IMR-90 (cell line): ENCODE results near the gene SIK2. TPM values are rescaled to one million over a fixed set of nuclear protein-coding genes. Genes with fewer than 3 reads are reported as not detected.

Experiments used
- ATAC-seq: fragments of 200-7000 bp; cut with Tn5 transposase; 2 replicates; pipeline ENCODE4 v1.9.1; 2020; ENCODE audit warnings: low read depth, mild to moderate bottlenecking, moderate library complexity
- BruUV-seq: library from RNA; stranded (reverse); fragments of 400-500 nt; replicated peaks from 2 replicates; lab custom pipeline; 2021; lab: Mats Ljungman, UMichigan
- CTCF ChIA-PET: fragments of 300-600 bp; formaldehyde crosslinking; extraction: SDS; loops from one replicate; lab custom pipeline; 2021; ENCODE audit warnings: antibody characterized with exemption; lab: Yijun Ruan, JAX
- POLR2A ChIA-PET: fragments of 300-600 bp; sonication (Branson Sonifier 250); formaldehyde crosslinking; loops from one replicate; lab custom pipeline; 2022; ENCODE audit warnings: antibody characterized with exemption; ENCODE audit not compliant: unreplicated experiment; lab: Charles Lee
- DNase-seq: peaks from one replicate; pipeline ENCODE4 v3.0.0; 2013
- H2AFZ ChIP-seq: replicated peaks from 2 replicates; pipeline ENCODE3; 2013; ENCODE audit warnings: low read length, mild to moderate bottlenecking; ENCODE audit not compliant: poor library complexity
- H2AK5ac ChIP-seq: 2 replicates; pipeline ENCODE4 v1.6.1; 2013; ENCODE audit warnings: low read depth, low read length, inconsistent platforms
- H2AK9ac ChIP-seq: replicated peaks from 2 replicates; pipeline ENCODE3; 2013; ENCODE audit warnings: mild to moderate bottlenecking, low read depth, low read length, moderate library complexity; ENCODE audit not compliant: poor library complexity
- H2BK120ac ChIP-seq: 2 replicates; pipeline ENCODE4 v1.6.1; 2013; ENCODE audit warnings: low read depth, low read length, inconsistent platforms
- H2BK15ac ChIP-seq: 3 replicates; pipeline ENCODE4 v1.6.1; 2013; ENCODE audit warnings: low read depth, low read length, inconsistent platforms
- H2BK20ac ChIP-seq: 2 replicates; pipeline ENCODE4 v1.6.1; 2013; ENCODE audit warnings: low read depth, mild to moderate bottlenecking, inconsistent platforms, low read length, moderate library complexity
- H2BK5ac ChIP-seq: 2 replicates; pipeline ENCODE4 v1.6.1; 2013; ENCODE audit warnings: mild to moderate bottlenecking, low read depth, low read length, inconsistent platforms; ENCODE audit not compliant: poor library complexity, severe bottlenecking
- H3K14ac ChIP-seq: replicated peaks from 2 replicates; pipeline ENCODE4 v1.6.1; 2013; ENCODE audit warnings: low read depth, low read length, inconsistent platforms
- H3K18ac ChIP-seq: 2 replicates; pipeline ENCODE4 v1.6.1; 2013; ENCODE audit warnings: low read depth, low read length, control low read depth
- H3K23ac ChIP-seq: 2 replicates; pipeline ENCODE4 v1.6.1; 2013; ENCODE audit warnings: low read depth, low read length, inconsistent platforms
- H3K27ac ChIP-seq: 2 replicates; pipeline ENCODE4 v1.5.1; 2013; ENCODE audit warnings: mild to moderate bottlenecking, control low read depth, low read length; ENCODE audit not compliant: insufficient read depth
- H3K27me3 ChIP-seq: 2 replicates; pipeline ENCODE4 v1.6.1; 2013; ENCODE audit warnings: low read length; ENCODE audit not compliant: control insufficient read depth, insufficient read depth
- H3K36me3 ChIP-seq: 2 replicates; pipeline ENCODE4 v1.6.1; 2013; ENCODE audit warnings: low read length, mixed read lengths; ENCODE audit not compliant: control insufficient read depth, insufficient read depth
- H3K4ac ChIP-seq: 2 replicates; pipeline ENCODE4 v1.6.1; 2013; ENCODE audit warnings: low read depth, low read length, inconsistent platforms
- H3K4me1 ChIP-seq: 2 replicates; pipeline ENCODE4 v1.6.1; 2013; ENCODE audit warnings: low read length, mixed read lengths; ENCODE audit not compliant: control insufficient read depth, insufficient read depth
- H3K4me2 ChIP-seq: 2 replicates; pipeline ENCODE4 v1.6.1; 2013; ENCODE audit warnings: low read depth, mild to moderate bottlenecking, control low read depth, low read length, moderate library complexity
- H3K4me3 ChIP-seq: 2 replicates; pipeline ENCODE4 v1.5.1; 2013; ENCODE audit warnings: low read depth, mild to moderate bottlenecking, control low read depth, low read length, moderate library complexity; ENCODE audit not compliant: insufficient read depth
- H3K56ac ChIP-seq: 2 replicates; pipeline ENCODE4 v1.6.1; 2013; ENCODE audit warnings: low read length, inconsistent platforms; ENCODE audit not compliant: insufficient read depth; ENCODE audit errors: extremely low read depth
- H3K79me1 ChIP-seq, 2 experiments: 2 replicates each; pipeline ENCODE4 v1.6.1; 2013; ENCODE audit warnings: low read length in 2 of 2, inconsistent platforms in 1 of 2, low read depth in 1 of 2
- H3K9ac ChIP-seq: 2 replicates; pipeline ENCODE4 v1.6.1; 2013; ENCODE audit warnings: low read depth, low read length, control low read depth
- H3K9me1 ChIP-seq: 2 replicates; pipeline ENCODE4 v1.6.1; 2013; ENCODE audit warnings: low read length, inconsistent platforms; ENCODE audit not compliant: insufficient read depth
- H3K9me3 ChIP-seq: 2 replicates; pipeline ENCODE4 v1.6.1; 2013; ENCODE audit warnings: low read length; ENCODE audit not compliant: control insufficient read depth, insufficient read depth
- H4K20me1 ChIP-seq: 2 replicates; pipeline ENCODE4 v1.6.1; 2013; ENCODE audit warnings: low read length, inconsistent platforms; ENCODE audit not compliant: insufficient read depth
- H4K5ac ChIP-seq: 2 replicates; pipeline ENCODE4 v1.6.1; 2013; ENCODE audit warnings: mild to moderate bottlenecking, low read depth, low read length, control low read depth
- H4K8ac ChIP-seq, 2 experiments: 2 replicates each; pipeline ENCODE4 v1.6.1; 2013; ENCODE audit warnings: low read depth in 2 of 2, low read length in 2 of 2, control low read depth in 1 of 2, inconsistent platforms in 1 of 2
- H4K91ac ChIP-seq: 2 replicates; pipeline ENCODE4 v1.6.1; 2013; ENCODE audit warnings: low read depth, low read length, inconsistent platforms; ENCODE audit not compliant: insufficient read depth
- CEBPB ChIP-seq: IDR thresholded peaks from 2 replicates; pipeline ENCODE4 v1.6.1; 2012; ENCODE audit warnings: low read depth, low read length, improper control_type of control experiment
- CHD1 ChIP-seq: IDR thresholded peaks from 2 replicates; pipeline ENCODE4 v1.6.1; 2012; ENCODE audit warnings: low read depth, low read length, improper control_type of control experiment
- WGBS, 2 experiments: methylation state at CpG; one replicate each; pipeline versions ENCODE4 v1.1.5 to v1.1.7; 2013; ENCODE audit warnings: missing lambda C conversion rate in 2 of 2; ENCODE audit not compliant: insufficient read length in 1 of 2; ENCODE audit errors: extremely low coverage in 2 of 2; 5-methylcytosine and 5-hydroxymethylcytosine counted together
- dilution Hi-C: fragments of 300-500 bp; cut with HindIII; formaldehyde crosslinking; loops from one replicate; pipeline ENCODE4 v1.14.3; 2018; ENCODE audit warnings: low sequenced_read_pairs; ENCODE audit not compliant: unreplicated experiment
- in situ Hi-C: fragments of 300-500 bp; cut with MboI; formaldehyde crosslinking; loops from 3 replicates; pipeline ENCODE4 v1.14.3; 2019; ENCODE audit warnings: low sequenced_read_pairs, inconsistent platforms, mixed read lengths
- intact Hi-C: fragments of 100-400 bp; cut with micrococcal nuclease; formaldehyde crosslinking; loops from 2 replicates; pipeline ENCODE4 v1.10.0; 2022
- polyA plus RNA-seq, 3 experiments: library from polyadenylated mRNA; depleted of rRNA; stranded (reverse); fragments of >200 nt; gene quantifications; 2 replicates each; pipeline ENCODE4 v1.2.3, GENCODE V29; 2012; ENCODE audit warnings: low replicate concordance in 1 of 3
- total RNA-seq: library from RNA; depleted of rRNA; stranded (reverse); fragments of >200 nt; gene quantifications from 2 replicates; pipeline ENCODE4 v1.2.3, GENCODE V29; 2012

Gene SIK2
- total and polyA plus RNA-seq, 2 of the 4 experiments (the other 2 are of a cell fraction) = 7.9 to 10.4 TPM

DNA sequence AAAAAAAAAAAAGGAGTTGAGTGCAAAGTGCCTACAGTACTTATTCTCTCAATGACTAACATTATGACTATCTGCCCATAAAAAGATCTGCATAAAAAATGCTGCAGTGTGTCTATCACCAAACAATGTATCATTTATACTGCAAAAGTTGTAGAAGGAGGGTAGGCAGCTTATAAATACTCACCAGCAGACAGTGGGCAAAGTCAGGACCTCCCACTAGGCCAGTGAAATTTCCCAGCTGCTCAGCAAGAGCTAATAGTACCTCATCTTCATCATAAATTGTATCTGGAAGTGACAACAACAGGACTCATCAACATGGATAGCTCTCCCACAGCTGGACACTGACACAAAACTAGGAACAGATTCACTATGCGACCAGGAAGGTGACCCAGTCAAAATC, 162.4 kb downstream of the SIK2 start:
- WGBS, 2 experiments = no CpG with 5 or more reads among the region's 1 CpG
- POLR2A ChIA-PET = no interaction called here
- Histone ChIP-seq H3K9me1 (peaks cover 3% of the 10 kb centered on the region; the same call in 1 of the 2 replicates), H3K9ac (peak overlapping the region; percentile 95), H3K18ac (no peak overlapping the region), H3K4ac (no peak overlapping the region; the same call in 1 of the 2 replicates), H4K8ac (peak overlapping the region in 1 of 2 experiments; percentile 45; a peak in 1 of 4 replicates), H2BK120ac (peak overlapping the region; percentile 1; the same call in 1 of the 2 replicates), H3K56ac (peak overlapping the region; percentile 24; the same call in 1 of the 2 replicates), H3K4me2 (peak overlapping the region; percentile 84), H3K4me1 (peaks cover 8% of the 10 kb centered on the region; the same call in 1 of the 2 replicates), H4K5ac (no peak overlapping the region), H4K91ac (0 out of 2 replicates have a peak overlapping the region, but pooled peaks have one; percentile 18), H3K9me3 (no peaks in the 10 kb centered on the region), H3K4me3 (peak overlapping the region; percentile 83), H4K20me1 (peaks cover 4% of the 10 kb centered on the region), H2AK9ac (no peak overlapping the region), H2BK20ac (no peak overlapping the region), H3K14ac (peak overlapping the region; percentile 85), H3K27ac (peak overlapping the region; percentile 67; the same call in 1 of the 2 replicates), H3K27me3 (no peaks in the 10 kb centered on the region), H3K36me3 (peaks cover 34% of the 10 kb centered on the region), H2BK15ac (0 out of 3 replicates have a peak overlapping the region, but pooled peaks have one; percentile 17), H3K23ac (peak overlapping the region; percentile 92), H3K79me1 (peaks cover 29 to 62% of the 10 kb centered on the region in 2 experiments), H2AK5ac (peak overlapping the region; percentile 54; the same call in 1 of the 2 replicates), H2BK5ac (peak overlapping the region; percentile 71), H2AFZ (no peak overlapping the region)
- BruUV-seq = no TSS peak
- CTCF ChIA-PET = interaction anchor here (0.7 to 1.2 kb wide), 4 partner anchors 12 to 178 kb away, joined by 3 to 9 read pairs (median 4); no protein-coding TSS in a partner anchor
- intact Hi-C loops (loop anchor here (5.0 kb wide), 1 partner anchor 47 kb away; no protein-coding TSS in a partner anchor), in situ Hi-C loops (no loop called here), dilution Hi-C loops (no loop called here)
- TF ChIP-seq CEBPB = no peak
- no peak for TF ChIP-seq CHD1
- DNase-seq (peak; percentile 51), ATAC-seq (no peak)
